ENCODE results near the gene FIGNL1. TPM values are rescaled to one million over a fixed set of nuclear protein-coding genes. Genes with fewer than 3 reads are reported as not detected.

FIGNL1 gene
- total RNA-seq, 1 experiment from 2014 or later, result 6.4 TPM

DNA sequence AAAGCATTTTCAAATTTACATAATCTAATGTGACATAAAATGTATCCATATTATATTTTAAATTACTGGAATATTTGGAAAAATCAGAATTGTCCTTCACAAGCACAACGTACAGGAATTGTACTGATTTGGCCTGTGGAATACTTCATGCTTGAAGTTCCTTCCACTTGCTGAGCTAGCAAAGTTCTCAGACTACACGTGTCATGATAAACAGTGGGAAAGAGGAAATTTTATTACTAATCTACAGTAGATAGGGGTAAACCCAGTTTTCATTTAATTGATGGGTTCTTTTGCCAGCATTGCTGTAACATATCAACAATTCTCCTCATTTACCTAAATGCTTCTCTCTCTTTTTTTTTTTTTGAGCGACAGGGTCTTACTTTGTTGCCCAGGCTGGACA, 45.6 kb upstream of the FIGNL1 start (continued):
- TF ChIP-seq, protein P1, sequence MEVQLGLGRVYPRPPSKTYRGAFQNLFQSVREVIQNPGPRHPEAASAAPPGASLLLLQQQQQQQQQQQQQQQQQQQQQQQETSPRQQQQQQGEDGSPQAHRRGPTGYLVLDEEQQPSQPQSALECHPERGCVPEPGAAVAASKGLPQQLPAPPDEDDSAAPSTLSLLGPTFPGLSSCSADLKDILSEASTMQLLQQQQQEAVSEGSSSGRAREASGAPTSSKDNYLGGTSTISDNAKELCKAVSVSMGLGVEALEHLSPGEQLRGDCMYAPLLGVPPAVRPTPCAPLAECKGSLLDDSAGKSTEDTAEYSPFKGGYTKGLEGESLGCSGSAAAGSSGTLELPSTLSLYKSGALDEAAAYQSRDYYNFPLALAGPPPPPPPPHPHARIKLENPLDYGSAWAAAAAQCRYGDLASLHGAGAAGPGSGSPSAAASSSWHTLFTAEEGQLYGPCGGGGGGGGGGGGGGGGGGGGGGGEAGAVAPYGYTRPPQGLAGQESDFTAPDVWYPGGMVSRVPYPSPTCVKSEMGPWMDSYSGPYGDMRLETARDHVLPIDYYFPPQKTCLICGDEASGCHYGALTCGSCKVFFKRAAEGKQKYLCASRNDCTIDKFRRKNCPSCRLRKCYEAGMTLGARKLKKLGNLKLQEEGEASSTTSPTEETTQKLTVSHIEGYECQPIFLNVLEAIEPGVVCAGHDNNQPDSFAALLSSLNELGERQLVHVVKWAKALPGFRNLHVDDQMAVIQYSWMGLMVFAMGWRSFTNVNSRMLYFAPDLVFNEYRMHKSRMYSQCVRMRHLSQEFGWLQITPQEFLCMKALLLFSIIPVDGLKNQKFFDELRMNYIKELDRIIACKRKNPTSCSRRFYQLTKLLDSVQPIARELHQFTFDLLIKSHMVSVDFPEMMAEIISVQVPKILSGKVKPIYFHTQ (CRISPR knock-in tag; IDR thresholded peaks at IDR 0.05), result no peak
- TF ChIP-seq, protein P2, sequence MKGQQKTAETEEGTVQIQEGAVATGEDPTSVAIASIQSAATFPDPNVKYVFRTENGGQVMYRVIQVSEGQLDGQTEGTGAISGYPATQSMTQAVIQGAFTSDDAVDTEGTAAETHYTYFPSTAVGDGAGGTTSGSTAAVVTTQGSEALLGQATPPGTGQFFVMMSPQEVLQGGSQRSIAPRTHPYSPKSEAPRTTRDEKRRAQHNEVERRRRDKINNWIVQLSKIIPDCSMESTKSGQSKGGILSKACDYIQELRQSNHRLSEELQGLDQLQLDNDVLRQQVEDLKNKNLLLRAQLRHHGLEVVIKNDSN (CRISPR knock-in tag; IDR thresholded peaks at IDR 0.05), result no peak
- no peak for TF ChIP-seq ZNF396 (CRISPR knock-in tag; IDR thresholded peaks at IDR 0.05; ENCODE audit: borderline replicate concordance)
- TF ChIP-seq, protein P3, sequence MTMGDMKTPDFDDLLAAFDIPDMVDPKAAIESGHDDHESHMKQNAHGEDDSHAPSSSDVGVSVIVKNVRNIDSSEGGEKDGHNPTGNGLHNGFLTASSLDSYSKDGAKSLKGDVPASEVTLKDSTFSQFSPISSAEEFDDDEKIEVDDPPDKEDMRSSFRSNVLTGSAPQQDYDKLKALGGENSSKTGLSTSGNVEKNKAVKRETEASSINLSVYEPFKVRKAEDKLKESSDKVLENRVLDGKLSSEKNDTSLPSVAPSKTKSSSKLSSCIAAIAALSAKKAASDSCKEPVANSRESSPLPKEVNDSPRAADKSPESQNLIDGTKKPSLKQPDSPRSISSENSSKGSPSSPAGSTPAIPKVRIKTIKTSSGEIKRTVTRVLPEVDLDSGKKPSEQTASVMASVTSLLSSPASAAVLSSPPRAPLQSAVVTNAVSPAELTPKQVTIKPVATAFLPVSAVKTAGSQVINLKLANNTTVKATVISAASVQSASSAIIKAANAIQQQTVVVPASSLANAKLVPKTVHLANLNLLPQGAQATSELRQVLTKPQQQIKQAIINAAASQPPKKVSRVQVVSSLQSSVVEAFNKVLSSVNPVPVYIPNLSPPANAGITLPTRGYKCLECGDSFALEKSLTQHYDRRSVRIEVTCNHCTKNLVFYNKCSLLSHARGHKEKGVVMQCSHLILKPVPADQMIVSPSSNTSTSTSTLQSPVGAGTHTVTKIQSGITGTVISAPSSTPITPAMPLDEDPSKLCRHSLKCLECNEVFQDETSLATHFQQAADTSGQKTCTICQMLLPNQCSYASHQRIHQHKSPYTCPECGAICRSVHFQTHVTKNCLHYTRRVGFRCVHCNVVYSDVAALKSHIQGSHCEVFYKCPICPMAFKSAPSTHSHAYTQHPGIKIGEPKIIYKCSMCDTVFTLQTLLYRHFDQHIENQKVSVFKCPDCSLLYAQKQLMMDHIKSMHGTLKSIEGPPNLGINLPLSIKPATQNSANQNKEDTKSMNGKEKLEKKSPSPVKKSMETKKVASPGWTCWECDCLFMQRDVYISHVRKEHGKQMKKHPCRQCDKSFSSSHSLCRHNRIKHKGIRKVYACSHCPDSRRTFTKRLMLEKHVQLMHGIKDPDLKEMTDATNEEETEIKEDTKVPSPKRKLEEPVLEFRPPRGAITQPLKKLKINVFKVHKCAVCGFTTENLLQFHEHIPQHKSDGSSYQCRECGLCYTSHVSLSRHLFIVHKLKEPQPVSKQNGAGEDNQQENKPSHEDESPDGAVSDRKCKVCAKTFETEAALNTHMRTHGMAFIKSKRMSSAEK (CRISPR knock-in tag; IDR thresholded peaks at IDR 0.05; ENCODE audit: borderline replicate concordance), result no peak
- TF ChIP-seq, protein P4, sequence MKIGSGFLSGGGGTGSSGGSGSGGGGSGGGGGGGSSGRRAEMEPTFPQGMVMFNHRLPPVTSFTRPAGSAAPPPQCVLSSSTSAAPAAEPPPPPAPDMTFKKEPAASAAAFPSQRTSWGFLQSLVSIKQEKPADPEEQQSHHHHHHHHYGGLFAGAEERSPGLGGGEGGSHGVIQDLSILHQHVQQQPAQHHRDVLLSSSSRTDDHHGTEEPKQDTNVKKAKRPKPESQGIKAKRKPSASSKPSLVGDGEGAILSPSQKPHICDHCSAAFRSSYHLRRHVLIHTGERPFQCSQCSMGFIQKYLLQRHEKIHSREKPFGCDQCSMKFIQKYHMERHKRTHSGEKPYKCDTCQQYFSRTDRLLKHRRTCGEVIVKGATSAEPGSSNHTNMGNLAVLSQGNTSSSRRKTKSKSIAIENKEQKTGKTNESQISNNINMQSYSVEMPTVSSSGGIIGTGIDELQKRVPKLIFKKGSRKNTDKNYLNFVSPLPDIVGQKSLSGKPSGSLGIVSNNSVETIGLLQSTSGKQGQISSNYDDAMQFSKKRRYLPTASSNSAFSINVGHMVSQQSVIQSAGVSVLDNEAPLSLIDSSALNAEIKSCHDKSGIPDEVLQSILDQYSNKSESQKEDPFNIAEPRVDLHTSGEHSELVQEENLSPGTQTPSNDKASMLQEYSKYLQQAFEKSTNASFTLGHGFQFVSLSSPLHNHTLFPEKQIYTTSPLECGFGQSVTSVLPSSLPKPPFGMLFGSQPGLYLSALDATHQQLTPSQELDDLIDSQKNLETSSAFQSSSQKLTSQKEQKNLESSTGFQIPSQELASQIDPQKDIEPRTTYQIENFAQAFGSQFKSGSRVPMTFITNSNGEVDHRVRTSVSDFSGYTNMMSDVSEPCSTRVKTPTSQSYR (CRISPR knock-in tag; IDR thresholded peaks at IDR 0.05), result no peak
- no peak for TF ChIP-seq NR3C1 (CRISPR knock-in tag; conservative IDR thresholded peaks at IDR 0.05; ENCODE audit: low read depth)
- TF ChIP-seq, protein P5, sequence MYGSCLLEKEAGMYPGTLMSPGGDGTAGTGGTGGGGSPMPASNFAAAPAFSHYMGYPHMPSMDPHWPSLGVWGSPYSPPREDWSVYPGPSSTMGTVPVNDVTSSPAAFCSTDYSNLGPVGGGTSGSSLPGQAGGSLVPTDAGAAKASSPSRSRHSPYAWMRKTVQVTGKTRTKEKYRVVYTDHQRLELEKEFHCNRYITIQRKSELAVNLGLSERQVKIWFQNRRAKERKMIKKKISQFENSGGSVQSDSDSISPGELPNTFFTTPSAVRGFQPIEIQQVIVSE (CRISPR knock-in tag; IDR thresholded peaks at IDR 0.05; ENCODE audit: borderline replicate concordance), result no peak

DNA sequence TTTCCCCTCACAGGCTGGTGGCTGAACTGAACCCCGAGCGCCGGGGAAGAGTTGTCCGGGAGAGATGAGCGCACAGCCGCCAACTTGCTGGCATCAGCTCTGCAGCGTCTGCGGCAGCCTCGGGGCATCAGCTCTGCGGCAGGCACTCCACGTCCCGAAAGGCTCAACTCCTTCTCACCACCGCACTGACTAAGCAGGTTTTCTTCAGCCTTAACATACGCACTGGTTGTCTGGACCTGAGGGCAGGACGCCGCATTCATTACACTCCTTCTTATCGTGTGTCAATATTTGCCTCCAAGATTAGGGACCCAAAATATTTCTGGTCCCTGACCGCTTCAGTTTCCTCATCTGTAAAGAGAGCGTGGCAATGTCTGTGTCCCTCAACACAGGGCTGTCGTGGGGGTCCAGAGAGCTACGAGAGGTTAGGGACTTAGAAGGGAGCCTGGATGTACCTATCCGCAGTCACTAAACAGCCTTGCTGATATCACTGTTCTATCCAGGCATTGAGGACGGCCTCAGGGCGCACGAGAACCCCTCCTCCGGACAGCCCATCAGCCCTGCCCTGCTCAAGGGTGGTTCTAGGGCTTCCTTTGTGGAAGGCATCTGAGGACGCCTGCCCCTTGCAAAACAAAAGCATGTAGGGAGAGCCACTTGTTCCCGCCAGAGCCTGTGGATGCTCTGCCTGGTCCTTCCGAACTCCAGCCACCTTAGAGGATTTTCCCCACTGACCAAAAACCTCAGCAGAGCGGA, 42.8 kb upstream of the FIGNL1 start:
- ATAC-seq, result no peak
- H3K27me3 Mint-ChIP-seq (ENCODE audit: low read depth), result no peaks in the 10 kb centered on the region; the same call in 1 of the 2 replicates
- CTCF ChIA-PET, result no interaction called here
- POLR2A ChIA-PET, result no interaction called here
- 0 out of 2 replicates have a peak, but pooled peaks cover 3% of the 10 kb centered on the region for H3K4me1 Mint-ChIP-seq
- H3K9me3 Mint-ChIP-seq, result peaks cover 21% of the 10 kb centered on the region
- DNase-seq (ENCODE audit: low spot score), result no peak
- no peak overlapping the region for H3K27ac Mint-ChIP-seq
- H3K4me3 Mint-ChIP-seq, result no peak overlapping the region
- peaks cover 9% of the 10 kb centered on the region; the same call in 1 of the 2 replicates for H3K36me3 Mint-ChIP-seq
- no peak for TF ChIP-seq SMAD4 (CRISPR knock-in tag; IDR thresholded peaks at IDR 0.05)
- no peak for TF ChIP-seq RELA (CRISPR knock-in tag; IDR thresholded peaks at IDR 0.05; ENCODE audit: borderline replicate concordance)
- no peak for TF ChIP-seq ATF1 (CRISPR knock-in tag; IDR thresholded peaks at IDR 0.05)
- no peak for TF ChIP-seq NR1H2 (CRISPR knock-in tag; IDR thresholded peaks at IDR 0.05)
- TF ChIP-seq, protein P6, sequence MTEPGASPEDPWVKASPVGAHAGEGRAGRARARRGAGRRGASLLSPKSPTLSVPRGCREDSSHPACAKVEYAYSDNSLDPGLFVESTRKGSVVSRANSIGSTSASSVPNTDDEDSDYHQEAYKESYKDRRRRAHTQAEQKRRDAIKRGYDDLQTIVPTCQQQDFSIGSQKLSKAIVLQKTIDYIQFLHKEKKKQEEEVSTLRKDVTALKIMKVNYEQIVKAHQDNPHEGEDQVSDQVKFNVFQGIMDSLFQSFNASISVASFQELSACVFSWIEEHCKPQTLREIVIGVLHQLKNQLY (CRISPR knock-in tag; IDR thresholded peaks at IDR 0.05), result no peak
- TF ChIP-seq NR2C2 (CRISPR knock-in tag; IDR thresholded peaks at IDR 0.05), result no peak
- TF ChIP-seq ZNF138 (CRISPR knock-in tag; conservative IDR thresholded peaks at IDR 0.05), result no peak
- no peak for TF ChIP-seq TEAD4 (CRISPR knock-in tag; IDR thresholded peaks at IDR 0.05)
- TF ChIP-seq, protein P7, sequence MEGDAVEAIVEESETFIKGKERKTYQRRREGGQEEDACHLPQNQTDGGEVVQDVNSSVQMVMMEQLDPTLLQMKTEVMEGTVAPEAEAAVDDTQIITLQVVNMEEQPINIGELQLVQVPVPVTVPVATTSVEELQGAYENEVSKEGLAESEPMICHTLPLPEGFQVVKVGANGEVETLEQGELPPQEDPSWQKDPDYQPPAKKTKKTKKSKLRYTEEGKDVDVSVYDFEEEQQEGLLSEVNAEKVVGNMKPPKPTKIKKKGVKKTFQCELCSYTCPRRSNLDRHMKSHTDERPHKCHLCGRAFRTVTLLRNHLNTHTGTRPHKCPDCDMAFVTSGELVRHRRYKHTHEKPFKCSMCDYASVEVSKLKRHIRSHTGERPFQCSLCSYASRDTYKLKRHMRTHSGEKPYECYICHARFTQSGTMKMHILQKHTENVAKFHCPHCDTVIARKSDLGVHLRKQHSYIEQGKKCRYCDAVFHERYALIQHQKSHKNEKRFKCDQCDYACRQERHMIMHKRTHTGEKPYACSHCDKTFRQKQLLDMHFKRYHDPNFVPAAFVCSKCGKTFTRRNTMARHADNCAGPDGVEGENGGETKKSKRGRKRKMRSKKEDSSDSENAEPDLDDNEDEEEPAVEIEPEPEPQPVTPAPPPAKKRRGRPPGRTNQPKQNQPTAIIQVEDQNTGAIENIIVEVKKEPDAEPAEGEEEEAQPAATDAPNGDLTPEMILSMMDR (IDR thresholded peaks at IDR 0.05), result no peak
- TF ChIP-seq, protein P8, sequence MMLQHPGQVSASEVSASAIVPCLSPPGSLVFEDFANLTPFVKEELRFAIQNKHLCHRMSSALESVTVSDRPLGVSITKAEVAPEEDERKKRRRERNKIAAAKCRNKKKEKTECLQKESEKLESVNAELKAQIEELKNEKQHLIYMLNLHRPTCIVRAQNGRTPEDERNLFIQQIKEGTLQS (CRISPR knock-in tag; conservative IDR thresholded peaks at IDR 0.05), result no peak
- TF ChIP-seq, protein P9, sequence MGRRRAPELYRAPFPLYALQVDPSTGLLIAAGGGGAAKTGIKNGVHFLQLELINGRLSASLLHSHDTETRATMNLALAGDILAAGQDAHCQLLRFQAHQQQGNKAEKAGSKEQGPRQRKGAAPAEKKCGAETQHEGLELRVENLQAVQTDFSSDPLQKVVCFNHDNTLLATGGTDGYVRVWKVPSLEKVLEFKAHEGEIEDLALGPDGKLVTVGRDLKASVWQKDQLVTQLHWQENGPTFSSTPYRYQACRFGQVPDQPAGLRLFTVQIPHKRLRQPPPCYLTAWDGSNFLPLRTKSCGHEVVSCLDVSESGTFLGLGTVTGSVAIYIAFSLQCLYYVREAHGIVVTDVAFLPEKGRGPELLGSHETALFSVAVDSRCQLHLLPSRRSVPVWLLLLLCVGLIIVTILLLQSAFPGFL (CRISPR knock-in tag; IDR thresholded peaks at IDR 0.05; ENCODE audit: borderline replicate concordance), result no peak

All from WTC11 (cell line).